Measurements from ENCODE around the gene DOCK11.
"Not testable (repeated sequence)": the region's sequence is repeated elsewhere in the genome, so short reads cannot be mapped to it uniquely, and the experiment has no call there.

DNA sequence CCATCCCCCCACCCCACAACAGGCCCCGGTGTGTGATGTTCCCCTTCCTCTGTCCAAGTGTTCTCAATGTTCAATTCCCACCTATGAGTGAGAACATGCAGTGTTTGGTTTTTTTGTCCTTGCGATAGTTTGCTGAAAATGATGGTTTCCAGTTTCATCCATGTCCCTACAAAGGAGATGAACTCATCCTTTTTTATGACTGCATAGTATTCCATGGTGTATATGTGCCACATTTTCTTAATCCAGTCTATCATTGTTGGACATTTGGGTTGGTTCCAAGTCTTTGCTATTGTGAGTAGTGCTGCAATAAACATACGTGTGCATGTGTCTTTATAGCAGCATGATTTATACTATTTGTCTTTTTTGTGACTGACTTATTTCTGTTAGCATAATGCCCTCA lies 236.9 kb downstream of the DOCK11 start:
- TF ChIP-seq ZBED1 (IDR thresholded peaks at IDR 0.05); POLR2AphosphoS5 (IDR thresholded peaks at IDR 0.05; ENCODE audit: control insufficient read depth, insufficient read depth, low read depth, low read length); SMAD2 (IDR thresholded peaks at IDR 0.05; ENCODE audit: low read depth, low read length); POLR2A (conservative IDR thresholded peaks at IDR 0.05); BRD4 (IDR thresholded peaks at IDR 0.05); ZNF121 (CRISPR knock-in tag; conservative IDR thresholded peaks at IDR 0.05); MAFK (IDR thresholded peaks at IDR 0.05; ENCODE audit: low read length); ETV5 (CRISPR knock-in tag; IDR thresholded peaks at IDR 0.05; ENCODE audit: low read depth); RAD51 (IDR thresholded peaks at IDR 0.05; ENCODE audit: borderline replicate concordance, low read depth): not testable (repeated sequence)
- TF ChIP-seq, protein P1, sequence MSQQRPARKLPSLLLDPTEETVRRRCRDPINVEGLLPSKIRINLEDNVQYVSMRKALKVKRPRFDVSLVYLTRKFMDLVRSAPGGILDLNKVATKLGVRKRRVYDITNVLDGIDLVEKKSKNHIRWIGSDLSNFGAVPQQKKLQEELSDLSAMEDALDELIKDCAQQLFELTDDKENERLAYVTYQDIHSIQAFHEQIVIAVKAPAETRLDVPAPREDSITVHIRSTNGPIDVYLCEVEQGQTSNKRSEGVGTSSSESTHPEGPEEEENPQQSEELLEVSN (IDR thresholded peaks at IDR 0.05; ENCODE audit: borderline replicate concordance in 1 of 2, extremely low read depth in 1 of 2, insufficient read depth in 1 of 2, insufficient read length in 1 of 2, low read depth in 1 of 2, low read length in 1 of 2, poor library complexity in 1 of 2, severe bottlenecking in 1 of 2), result not testable (repeated sequence)
